ENCODE measurements around the gene RASGRP3. TPM values are rescaled to one million over a fixed set of nuclear protein-coding genes. Genes with fewer than 3 reads are reported as not detected.

The RASGRP3 gene
- total RNA-seq, 4 donors from 2014 or later: 3.7 to 10.6 (median 6.7) TPM

DNA sequence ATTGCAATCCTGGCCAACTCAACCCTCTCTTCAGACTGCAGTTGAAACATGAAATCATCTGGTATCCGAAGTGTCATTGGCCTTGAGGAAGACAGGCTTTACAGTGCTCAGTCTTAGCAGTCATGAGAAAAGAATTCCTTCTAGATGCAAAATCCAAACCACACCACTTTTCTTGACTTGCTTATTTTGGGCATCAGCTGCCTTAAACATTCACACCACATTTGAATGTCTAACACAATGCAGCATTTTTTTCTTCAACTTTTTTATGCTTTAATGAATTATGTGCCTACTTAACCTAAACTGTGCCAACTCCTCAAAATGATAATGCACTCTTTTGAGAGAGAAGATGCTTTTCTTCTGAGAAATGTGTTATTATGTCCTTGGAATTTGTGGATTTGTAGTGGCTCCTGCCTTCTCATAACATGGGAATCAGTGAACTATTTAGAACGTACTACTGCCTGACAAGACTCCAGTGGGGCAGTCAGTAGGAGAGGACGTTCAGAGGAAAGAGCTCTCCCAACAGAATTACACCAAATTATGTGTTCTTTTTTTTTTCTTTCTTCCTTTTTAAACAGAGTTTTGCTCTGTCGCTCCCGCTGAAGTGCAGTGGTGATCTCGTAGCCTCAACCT, 125.9 kb downstream of the RASGRP3 start:
- H3K27ac ChIP-seq (replicated peaks in 1 of 4): no peak overlapping the region
- H3K4me3 ChIP-seq: no peak overlapping the region
- no peaks in the 10 kb centered on the region for H3K27me3 ChIP-seq
- no peaks in the 10 kb centered on the region for H3K36me3 ChIP-seq
- TF ChIP-seq EP300 (IDR thresholded peaks at IDR 0.05) (no peak), CTCF (IDR thresholded peaks at IDR 0.05) (no peak), POLR2A (IDR thresholded peaks at IDR 0.05; ENCODE audit: low read depth) (no peak), POLR2AphosphoS5 (IDR thresholded peaks at IDR 0.05) (no peak)
- H3K9me3 ChIP-seq: no peaks in the 10 kb centered on the region
- peaks cover 10 to 27% (median 24%) of the 10 kb centered on the region in 4 donors for H3K4me1 ChIP-seq
- 89% methylated on average over 6 of the region's 6 CpGs for WGBS
- DNase-seq (ENCODE audit: extremely low spot score): no peak
- intact Hi-C loops (cut with DNase I): no loop called here

- intact Hi-C loops (cut with DNase I): no loop called here
- H3K36me3 ChIP-seq: no peaks in the 10 kb centered on the region
Observed at GRCh38 chr2:33603416-33603815, 127.0 kb downstream of the RASGRP3 start.

DNA sequence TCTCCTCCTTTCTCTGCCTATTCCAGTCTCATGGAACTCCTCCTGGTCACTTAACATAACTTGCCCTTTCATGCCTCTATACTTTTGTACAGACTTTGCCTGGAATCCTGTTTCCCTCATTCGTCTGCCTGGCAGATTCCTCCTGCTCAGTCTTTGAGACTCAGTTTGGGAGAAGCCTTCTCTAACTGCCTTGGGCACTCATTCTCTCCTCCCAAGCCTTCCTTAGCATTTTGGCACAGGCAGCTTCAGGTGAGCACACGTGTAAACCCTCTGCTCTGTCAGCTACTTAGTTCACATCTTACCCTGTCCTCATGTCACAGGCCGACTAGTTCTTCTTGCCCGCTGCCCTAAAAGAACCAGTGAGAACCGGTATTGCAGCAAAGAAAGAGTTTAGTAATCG, 128.6 kb downstream of the RASGRP3 start:
- H3K27me3 ChIP-seq: no peaks in the 10 kb centered on the region
- intact Hi-C loops (cut with DNase I): no loop called here
- WGBS: 71% methylated on average over 6 of the region's 6 CpGs
- no peaks in the 10 kb centered on the region for H3K36me3 ChIP-seq
- H3K9me3 ChIP-seq: no peaks in the 10 kb centered on the region
- TF ChIP-seq EP300 (IDR thresholded peaks at IDR 0.05): no peak
- TF ChIP-seq POLR2AphosphoS5 (IDR thresholded peaks at IDR 0.05): no peak
- TF ChIP-seq POLR2A (IDR thresholded peaks at IDR 0.05; ENCODE audit: low read depth): no peak
- no peak for TF ChIP-seq CTCF (IDR thresholded peaks at IDR 0.05)
- H3K27ac ChIP-seq (replicated peaks in 1 of 4): no peak overlapping the region
- DNase-seq (ENCODE audit: extremely low spot score): no peak
- H3K4me1 ChIP-seq: peaks cover 0 to 23% (median 18%) of the 10 kb centered on the region in 4 donors
- no peak overlapping the region for H3K4me3 ChIP-seq

More at GRCh38 chr2:33603416-33603815, 127.0 kb downstream of the RASGRP3 start:
- peaks cover 0 to 27% (median 21%) of the 10 kb centered on the region in 4 donors for H3K4me1 ChIP-seq
- DNase-seq (ENCODE audit: extremely low spot score): no peak
- no peak overlapping the region for H3K27ac ChIP-seq (replicated peaks in 1 of 4)
- no peaks in the 10 kb centered on the region for H3K27me3 ChIP-seq
- H3K4me3 ChIP-seq: no peak overlapping the region
- H3K9me3 ChIP-seq: no peaks in the 10 kb centered on the region
- TF ChIP-seq POLR2AphosphoS5 (IDR thresholded peaks at IDR 0.05) (no peak), CTCF (IDR thresholded peaks at IDR 0.05) (no peak), EP300 (IDR thresholded peaks at IDR 0.05) (no peak)
- WGBS: 74% methylated on average over 3 of the region's 3 CpGs

DNA sequence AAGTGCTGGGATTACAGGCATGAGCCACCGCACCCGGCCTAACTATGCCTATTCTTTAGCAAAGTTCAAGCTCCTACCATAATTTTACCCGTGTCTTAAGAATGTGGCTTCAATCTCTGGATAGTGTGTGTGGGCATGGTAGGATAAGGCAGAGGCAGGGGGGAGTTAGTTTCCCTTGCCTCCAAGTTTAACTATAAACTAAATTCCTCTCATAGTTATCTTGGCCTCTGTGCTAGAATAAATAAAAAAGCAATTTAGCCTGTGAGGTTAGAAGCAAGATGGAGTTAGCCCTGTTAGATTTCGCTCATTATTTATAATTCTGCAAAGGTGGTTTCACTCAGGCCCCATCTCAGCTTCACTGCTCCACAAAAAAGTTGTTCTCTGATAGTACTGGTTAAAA, 129.7 kb downstream of the RASGRP3 start:
- no peak overlapping the region for H3K27ac ChIP-seq (replicated peaks in 1 of 4)

DNA sequence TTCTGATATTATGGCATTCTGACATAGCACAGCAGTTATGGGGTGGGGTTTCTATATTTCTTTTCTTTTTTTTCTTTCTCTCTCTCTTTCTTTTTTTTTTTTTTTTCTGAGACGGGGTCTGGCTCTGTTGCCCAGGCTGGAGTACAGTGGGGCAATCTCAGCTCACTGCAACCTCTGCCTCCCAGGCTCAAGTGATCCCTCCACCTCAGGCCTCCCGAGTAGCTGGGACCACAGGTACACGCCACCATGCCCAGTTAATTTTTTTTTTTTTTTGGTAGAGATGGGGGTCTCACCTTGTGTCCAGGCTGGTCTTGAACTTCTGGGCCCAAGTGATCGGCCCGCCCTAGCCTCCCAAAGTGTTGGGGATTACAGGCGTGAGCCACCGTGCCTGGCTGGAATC, 130.2 kb downstream of the RASGRP3 start:
- H3K27ac ChIP-seq (replicated peaks in 1 of 4): no peak overlapping the region
- H3K27me3 ChIP-seq: no peaks in the 10 kb centered on the region
- H3K9me3 ChIP-seq: no peaks in the 10 kb centered on the region
- no peak for TF ChIP-seq EP300 (IDR thresholded peaks at IDR 0.05)
- no peak for TF ChIP-seq POLR2AphosphoS5 (IDR thresholded peaks at IDR 0.05)
- no peak for TF ChIP-seq POLR2A (IDR thresholded peaks at IDR 0.05; ENCODE audit: low read depth)
- no peak for TF ChIP-seq CTCF (IDR thresholded peaks at IDR 0.05)
- intact Hi-C loops (cut with DNase I): no loop called here
- DNase-seq (ENCODE audit: extremely low spot score): no peak
- H3K36me3 ChIP-seq: no peaks in the 10 kb centered on the region
- H3K4me1 ChIP-seq: peaks cover 0 to 22% (median 17%) of the 10 kb centered on the region in 4 donors
- 94% methylated on average over 7 of the region's 7 CpGs for WGBS
- no peak overlapping the region for H3K4me3 ChIP-seq

More for the DNA sequence above, 129.7 kb downstream of the RASGRP3 start:
- TF ChIP-seq POLR2AphosphoS5 (IDR thresholded peaks at IDR 0.05) (no peak), EP300 (IDR thresholded peaks at IDR 0.05) (no peak), POLR2A (IDR thresholded peaks at IDR 0.05; ENCODE audit: low read depth) (no peak)
- Histone ChIP-seq H3K4me1 (peaks cover 0 to 22% (median 17%) of the 10 kb centered on the region in 4 donors), H3K27me3 (no peaks in the 10 kb centered on the region), H3K36me3 (no peaks in the 10 kb centered on the region), H3K9me3 (no peaks in the 10 kb centered on the region), H3K4me3 (no peak overlapping the region)
- intact Hi-C loops (cut with DNase I): no loop called here
- WGBS: 67% methylated on average over 4 of the region's 4 CpGs
- no peak for DNase-seq (ENCODE audit: extremely low spot score)
